CD4-positive, alpha-beta T cell (primary cell): Measurements from ENCODE around the gene RXFP3. TPM values are rescaled to one million over a fixed set of nuclear protein-coding genes. Genes with fewer than 3 reads are reported as not detected.

Source experiments
- ATAC-seq: fragments of 200-7000 bp; cut with Tn5 transposase; one replicate; pipeline ENCODE4 v1.10.0; 2022; ENCODE audit warnings: mild to moderate bottlenecking; ENCODE audit not compliant: poor library complexity
- CTCF ChIA-PET: fragments of 350-600 bp; sonication (Branson Sonifier 250); formaldehyde crosslinking; loops from one replicate; lab custom pipeline; 2021; ENCODE audit warnings: antibody characterized with exemption, inconsistent platforms; lab: Charles Lee
- POLR2A ChIA-PET: fragments of 350-600 bp; sonication (Branson Sonifier 250); formaldehyde crosslinking; loops from one replicate; lab custom pipeline; 2021; ENCODE audit warnings: antibody characterized with exemption, inconsistent platforms; lab: Charles Lee
- DNase-seq, 14 experiments: peaks; one replicate each; pipeline ENCODE4 v3.0.0-alpha.2; 2013 to 2020; ENCODE audit warnings: mixed read lengths in 2 of 14
- H3K27ac ChIP-seq, 2 donors: one replicate each; pipeline versions ENCODE4 v1.5.1 to v1.7.0; 2013; ENCODE audit warnings: low read length in 2 of 2, low read depth in 1 of 2, mild to moderate bottlenecking in 1 of 2
- H3K27me3 ChIP-seq, 2 experiments: 1 replicate in 1 of 2; 2 replicates in 1 of 2; pipeline versions ENCODE4 v1.6.1 to v1.7.0; 2013; ENCODE audit warnings: low read length in 2 of 2, control low read depth in 1 of 2, mild to moderate bottlenecking in 1 of 2, moderate library complexity in 1 of 2; ENCODE audit not compliant: insufficient read depth in 2 of 2, control insufficient read depth in 1 of 2
- H3K36me3 ChIP-seq: one replicate; pipeline ENCODE4 v1.6.1; 2013; ENCODE audit warnings: low read length, control low read depth; ENCODE audit not compliant: insufficient read depth
- H3K4me1 ChIP-seq: one replicate; pipeline ENCODE4 v1.6.1; 2013; ENCODE audit warnings: low read length, control low read depth; ENCODE audit not compliant: insufficient read depth
- H3K4me3 ChIP-seq: one replicate; pipeline ENCODE4 v1.5.1; 2013; ENCODE audit warnings: mild to moderate bottlenecking, low read length, moderate library complexity
- H3K9me3 ChIP-seq, 2 experiments: 1 replicate in 1 of 2; 2 replicates in 1 of 2; pipeline versions ENCODE4 v1.6.1 to v1.7.0; 2013; ENCODE audit warnings: low read length in 2 of 2, mild to moderate bottlenecking in 2 of 2, control low read depth in 1 of 2, moderate library complexity in 1 of 2; ENCODE audit not compliant: control insufficient read depth in 1 of 2, insufficient read depth in 1 of 2
- H3K27ac Mint-ChIP-seq: one replicate; pipeline ENCODE4 v1.8.0; 2020; ENCODE audit warnings: mixed read lengths
- H3K27me3 Mint-ChIP-seq: one replicate; pipeline ENCODE4 v1.8.0; 2021; ENCODE audit warnings: mixed read lengths
- H3K36me3 Mint-ChIP-seq: one replicate; pipeline ENCODE4 v1.8.0; 2021; ENCODE audit warnings: low read depth, mixed read lengths
- H3K4me1 Mint-ChIP-seq: one replicate; pipeline ENCODE4 v1.8.0; 2021; ENCODE audit warnings: low read depth, mixed read lengths
- H3K4me3 Mint-ChIP-seq: one replicate; pipeline ENCODE4 v1.8.0; 2020; ENCODE audit warnings: mild to moderate bottlenecking, mixed read lengths
- H3K9me3 Mint-ChIP-seq: one replicate; pipeline ENCODE4 v1.8.0; 2020; ENCODE audit warnings: mixed read lengths
- intact Hi-C, 2 experiments: fragments of 100-400 bp; cut with DNase I in 1 of 2; cut with micrococcal nuclease in 1 of 2; formaldehyde crosslinking; loops; one replicate each; pipeline versions ENCODE4 v1.15.1 to v1.9.0; 2023 to 2025; cut with DNase I, micrococcal nuclease
- total RNA-seq, 174 experiments: library from RNA in 2 of 174; stranded (reverse) in 2 of 174; gene quantifications; one replicate each; pipeline ENCODE4 v1.2.3 and lab custom pipeline; 2021 to 2026
- TF ChIP-seq, protein P1 (sequence below): fragments of 200-600 bp; IDR thresholded peaks from one replicate; pipeline ENCODE4 v1.8.0; 2022; ENCODE audit warnings: antibody characterized with exemption, mild to moderate bottlenecking

RXFP3 gene
- total RNA-seq, 2 experiments from 2014 or later: not detected

GRCh38 chr5:33985447-33985846 is 49.3 kb downstream of the RXFP3 start:
- Histone ChIP-seq H3K4me3 (no peak overlapping the region), H3K36me3 (peaks cover 16% of the 10 kb centered on the region), H3K4me1 (no peaks in the 10 kb centered on the region), H3K27me3 (no peaks in the 10 kb centered on the region), H3K9me3 (no peaks in the 10 kb centered on the region), H3K27ac (no peak overlapping the region)
- TF ChIP-seq, protein P1, sequence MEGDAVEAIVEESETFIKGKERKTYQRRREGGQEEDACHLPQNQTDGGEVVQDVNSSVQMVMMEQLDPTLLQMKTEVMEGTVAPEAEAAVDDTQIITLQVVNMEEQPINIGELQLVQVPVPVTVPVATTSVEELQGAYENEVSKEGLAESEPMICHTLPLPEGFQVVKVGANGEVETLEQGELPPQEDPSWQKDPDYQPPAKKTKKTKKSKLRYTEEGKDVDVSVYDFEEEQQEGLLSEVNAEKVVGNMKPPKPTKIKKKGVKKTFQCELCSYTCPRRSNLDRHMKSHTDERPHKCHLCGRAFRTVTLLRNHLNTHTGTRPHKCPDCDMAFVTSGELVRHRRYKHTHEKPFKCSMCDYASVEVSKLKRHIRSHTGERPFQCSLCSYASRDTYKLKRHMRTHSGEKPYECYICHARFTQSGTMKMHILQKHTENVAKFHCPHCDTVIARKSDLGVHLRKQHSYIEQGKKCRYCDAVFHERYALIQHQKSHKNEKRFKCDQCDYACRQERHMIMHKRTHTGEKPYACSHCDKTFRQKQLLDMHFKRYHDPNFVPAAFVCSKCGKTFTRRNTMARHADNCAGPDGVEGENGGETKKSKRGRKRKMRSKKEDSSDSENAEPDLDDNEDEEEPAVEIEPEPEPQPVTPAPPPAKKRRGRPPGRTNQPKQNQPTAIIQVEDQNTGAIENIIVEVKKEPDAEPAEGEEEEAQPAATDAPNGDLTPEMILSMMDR: no peak
- H3K36me3 Mint-ChIP-seq: peaks cover 28% of the 10 kb centered on the region
- no peak for ATAC-seq
- no peak overlapping the region for H3K27ac Mint-ChIP-seq
- H3K4me3 Mint-ChIP-seq: no peak overlapping the region
- intact Hi-C loops: no loop called here
- no peaks in the 10 kb centered on the region for H3K9me3 Mint-ChIP-seq
- ChIA-PET POLR2A (no interaction called here), CTCF (no interaction called here)
- H3K4me1 Mint-ChIP-seq: no peaks in the 10 kb centered on the region
- DNase-seq: no peak
- no peaks in the 10 kb centered on the region for H3K27me3 Mint-ChIP-seq

Other genes with a start within 250 kb of the RXFP3 start
- under 1 TPM in 1 of 2 experiments, not detected in 1; 0.06 TPM for gene ADAMTS12, start 44.4 kb upstream of the RXFP3 start, total RNA-seq
- gene SLC45A2, start 48.3 kb downstream of the RXFP3 start, total RNA-seq: not detected
- gene AMACR, start 71.7 kb downstream of the RXFP3 start, total RNA-seq: 1 to 10 TPM; 1.3 to 1.4 TPM
- 1 to 10 TPM; 2.9 to 3.2 TPM for gene C1QTNF3, start 106.8 kb downstream of the RXFP3 start, total RNA-seq